ENCODE measurements around the gene NOM1.

The NOM1 gene

DNA sequence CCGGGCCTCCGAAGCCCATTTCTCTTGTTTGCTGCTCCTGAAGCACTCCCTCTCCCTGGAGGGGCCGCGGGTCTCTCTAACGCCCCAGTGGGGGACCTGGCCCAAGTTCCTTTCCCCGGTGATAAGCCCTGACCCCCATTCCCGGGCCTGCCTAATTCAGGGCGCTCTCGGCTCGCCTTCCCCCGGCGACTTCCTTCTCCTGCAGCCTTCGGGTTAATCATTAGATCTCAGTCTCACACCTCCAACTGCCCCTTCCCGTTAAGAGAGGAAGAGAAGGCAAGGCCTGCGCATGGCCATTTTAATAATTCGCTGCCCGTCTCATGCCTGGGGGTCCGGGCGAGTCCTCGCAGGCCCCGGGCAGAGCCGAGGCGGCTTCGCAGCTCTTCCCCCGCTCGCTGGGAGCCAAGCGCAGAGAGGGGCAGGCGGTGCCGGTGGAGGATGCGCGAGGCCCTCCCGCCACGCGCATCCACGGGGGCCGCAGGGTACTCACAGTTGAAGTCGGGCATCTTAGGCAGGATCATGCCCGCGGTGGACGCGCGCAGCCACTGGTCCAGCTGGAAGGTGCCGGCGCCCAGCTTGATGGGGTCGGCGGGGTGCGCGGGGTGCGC is 59.8 kb downstream of the NOM1 start:
- DNase-seq, result no peak
- no peaks in the 10 kb centered on the region for H3K27me3 ChIP-seq (ENCODE audit: insufficient read depth, low read depth, severe bottlenecking)
- peak overlapping the region; percentile 80 for H3K4me3 ChIP-seq (ENCODE audit: low read depth, low read length)
- H3K27ac ChIP-seq, result peak overlapping the region; percentile 58
- no peaks in the 10 kb centered on the region for H3K9me3 ChIP-seq (ENCODE audit: severe bottlenecking)
- TF ChIP-seq CTCF (IDR thresholded peaks at IDR 0.05; ENCODE audit: low read depth, low read length), result no peak
- H3K36me3 ChIP-seq, result peaks cover 22% of the 10 kb centered on the region

DNA sequence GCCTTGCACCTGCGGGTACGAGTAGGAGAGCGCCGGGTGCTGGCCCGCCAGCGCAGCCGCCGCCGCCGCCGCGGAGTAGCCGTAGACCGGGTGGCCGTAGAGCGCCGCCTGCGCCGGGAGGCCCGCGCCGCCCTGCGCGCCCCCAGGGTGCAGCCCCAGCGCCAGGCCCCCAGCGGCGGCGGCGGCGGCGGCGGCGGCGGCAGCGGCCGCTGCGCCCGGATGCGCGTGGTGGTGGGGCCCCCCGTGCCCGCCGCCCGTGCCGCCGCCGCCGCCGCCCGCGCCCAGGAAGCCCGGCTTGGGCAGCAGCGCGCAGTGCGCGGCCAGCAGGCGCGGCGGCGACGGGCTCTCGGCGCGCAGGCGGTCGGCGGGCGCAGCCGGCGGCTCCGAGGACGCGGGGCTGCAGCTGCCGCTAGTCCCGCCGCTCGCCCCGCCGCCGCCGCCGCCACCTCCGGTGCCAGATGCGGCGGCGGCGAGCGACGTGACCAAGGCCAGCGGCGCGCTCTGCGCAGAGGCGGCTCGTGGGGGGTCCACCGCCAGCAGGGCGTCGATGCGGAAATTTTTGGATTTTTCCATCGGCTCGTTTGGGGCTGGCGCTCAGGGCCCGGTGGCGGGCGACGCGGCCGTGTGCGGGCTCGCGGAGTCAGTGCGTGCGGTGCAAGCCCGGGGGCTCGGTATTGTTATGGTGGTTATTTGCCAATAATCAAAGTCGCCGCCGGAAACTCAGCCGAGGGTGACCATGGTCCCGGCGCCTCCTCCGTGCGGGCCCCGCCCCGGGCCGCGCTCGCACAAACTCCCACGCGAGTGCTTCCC is 60.5 kb downstream of the NOM1 start:
- peak overlapping the region; percentile 83 for H3K4me3 ChIP-seq (ENCODE audit: low read depth, low read length)
- DNase-seq, result no peak
- H3K9me3 ChIP-seq (ENCODE audit: severe bottlenecking), result no peaks in the 10 kb centered on the region
- H3K27ac ChIP-seq, result peak overlapping the region; percentile 92
- TF ChIP-seq CTCF (IDR thresholded peaks at IDR 0.05; ENCODE audit: low read depth, low read length), result no peak
- H3K36me3 ChIP-seq, result peaks cover 15% of the 10 kb centered on the region; the same call in 1 of the 2 replicates
- no peaks in the 10 kb centered on the region for H3K27me3 ChIP-seq (ENCODE audit: insufficient read depth, low read depth, severe bottlenecking)

DNA sequence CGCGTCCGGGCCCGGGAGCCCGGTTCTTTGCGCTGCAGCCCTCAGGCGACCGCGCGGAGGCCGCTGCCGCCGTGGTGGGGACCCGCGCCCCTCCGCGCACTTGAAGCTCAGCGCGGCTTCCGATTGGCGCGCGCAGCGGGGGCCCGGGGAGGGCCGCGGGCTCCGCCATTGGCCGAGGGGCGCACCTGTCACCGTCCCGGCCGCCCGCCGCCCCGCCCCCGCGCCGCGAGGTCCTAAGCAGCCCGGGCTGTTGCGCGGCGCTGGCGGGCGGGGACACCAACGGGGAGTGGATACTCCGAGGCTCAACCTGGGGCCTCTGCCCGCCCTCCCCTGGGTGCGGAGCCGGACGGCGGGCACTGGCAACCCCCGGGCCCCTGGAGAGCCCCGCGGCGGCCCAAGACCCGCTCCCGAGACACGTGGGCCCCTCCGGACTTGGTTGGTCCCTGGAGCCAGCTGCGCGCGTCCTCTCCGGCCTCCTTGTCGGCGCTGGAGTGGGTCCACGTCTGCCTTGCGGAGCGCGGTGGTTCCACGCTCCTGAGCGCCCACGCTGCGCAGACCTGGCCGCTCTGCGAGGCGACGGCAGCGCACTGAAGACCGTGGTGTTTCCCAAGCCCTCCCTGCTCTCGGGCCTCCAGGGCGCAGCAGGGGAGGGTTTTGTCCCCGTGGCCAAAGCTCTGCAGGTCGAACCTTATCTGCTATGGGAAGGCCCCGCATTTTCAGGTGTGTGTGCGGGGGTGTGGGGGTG is 61.2 kb downstream of the NOM1 start, which contains the start of gene MNX1:
TSS of gene MNX1 (minus strand) at position 76 of the 745 bp plus-strand sequence. CDS start 313 bp downstream, outside the sequence.
- Histone ChIP-seq H3K4me3 (ENCODE audit: low read depth, low read length) (peak within 1 kb of the TSS; percentile 83), H3K27ac (peak within 1 kb of the TSS; percentile 92), H3K27me3 (ENCODE audit: insufficient read depth, low read depth, severe bottlenecking) (no peaks in the 10 kb centered on the region), H3K9me3 (ENCODE audit: severe bottlenecking) (no peaks in the 10 kb centered on the region), H3K36me3 (peaks cover 13% of the 10 kb centered on the region; the same call in 1 of the 2 replicates)
- DNase-seq, result peak; percentile 93
- TF ChIP-seq CTCF (IDR thresholded peaks at IDR 0.05; ENCODE audit: low read depth, low read length), result no peak

GRCh38 chr7:157011333-157012112 is 62.0 kb downstream of the NOM1 start:
- Histone ChIP-seq H3K9me3 (ENCODE audit: severe bottlenecking) (no peaks in the 10 kb centered on the region), H3K36me3 (peaks cover 7% of the 10 kb centered on the region; the same call in 1 of the 2 replicates), H3K4me3 (ENCODE audit: low read depth, low read length) (peak overlapping the region; percentile 77), H3K27ac (peak overlapping the region; percentile 92), H3K27me3 (ENCODE audit: insufficient read depth, low read depth, severe bottlenecking) (no peaks in the 10 kb centered on the region)
- peak; percentile 53 for DNase-seq
- no peak for TF ChIP-seq CTCF (IDR thresholded peaks at IDR 0.05; ENCODE audit: low read depth, low read length)

DNA sequence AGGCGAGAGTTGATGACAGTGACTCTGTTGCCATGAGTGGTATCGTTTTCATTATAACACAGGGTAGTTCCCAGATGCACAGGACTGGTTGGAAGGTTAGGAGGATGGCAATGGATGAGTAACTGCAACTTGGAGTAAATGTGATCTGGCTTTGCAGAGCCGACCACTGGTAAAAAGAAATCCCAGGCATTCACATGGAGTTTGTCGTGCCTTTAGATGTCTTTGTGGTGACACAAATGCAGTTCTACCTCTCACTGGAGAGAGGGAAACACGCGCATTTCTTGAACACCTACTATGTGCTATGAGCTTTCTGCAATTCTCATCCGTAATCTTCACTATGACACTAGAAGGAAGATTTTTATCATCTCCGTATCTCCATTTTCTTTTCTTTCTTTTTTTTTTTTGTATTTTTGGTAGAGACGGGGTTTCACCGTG is 62.6 kb downstream of the NOM1 start:
- Histone ChIP-seq H3K9me3 (ENCODE audit: severe bottlenecking) (no peaks in the 10 kb centered on the region), H3K4me3 (ENCODE audit: low read depth, low read length) (peak overlapping the region; percentile 77; the same call in 1 of the 2 replicates), H3K27ac (no peak overlapping the region), H3K36me3 (peaks cover 6% of the 10 kb centered on the region; the same call in 1 of the 2 replicates), H3K27me3 (ENCODE audit: insufficient read depth, low read depth, severe bottlenecking) (no peaks in the 10 kb centered on the region)
- TF ChIP-seq CTCF (IDR thresholded peaks at IDR 0.05; ENCODE audit: low read depth, low read length), result no peak
- no peak for DNase-seq
